Measurements from ENCODE around the gene NPM3. TPM values are rescaled to one million over a fixed set of nuclear protein-coding genes. Genes with fewer than 3 reads are reported as not detected.

The NPM3 gene
- polyA plus RNA-seq, 1 experiment: 35.6 TPM

DNA sequence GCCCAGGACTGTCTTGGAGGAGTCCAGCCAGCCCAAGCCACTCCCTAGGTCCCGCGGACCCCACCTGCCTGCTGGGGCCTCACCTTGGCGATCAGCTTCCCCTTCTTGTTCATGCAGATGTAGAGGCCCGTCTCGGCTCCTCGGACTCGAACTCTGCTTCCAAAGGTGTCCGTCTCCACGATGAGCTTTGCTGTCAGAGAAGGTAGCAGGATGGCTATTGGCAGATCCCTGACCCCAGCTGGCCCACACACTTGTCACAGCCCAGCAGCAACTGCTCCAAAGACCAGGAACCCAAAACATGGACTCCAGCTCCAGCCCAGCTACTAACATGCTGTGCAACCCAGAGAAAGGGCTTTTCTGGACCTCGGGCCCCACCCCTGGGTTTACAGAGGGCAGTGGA is 11.9 kb downstream of the NPM3 start:
- TF ChIP-seq, protein P1, sequence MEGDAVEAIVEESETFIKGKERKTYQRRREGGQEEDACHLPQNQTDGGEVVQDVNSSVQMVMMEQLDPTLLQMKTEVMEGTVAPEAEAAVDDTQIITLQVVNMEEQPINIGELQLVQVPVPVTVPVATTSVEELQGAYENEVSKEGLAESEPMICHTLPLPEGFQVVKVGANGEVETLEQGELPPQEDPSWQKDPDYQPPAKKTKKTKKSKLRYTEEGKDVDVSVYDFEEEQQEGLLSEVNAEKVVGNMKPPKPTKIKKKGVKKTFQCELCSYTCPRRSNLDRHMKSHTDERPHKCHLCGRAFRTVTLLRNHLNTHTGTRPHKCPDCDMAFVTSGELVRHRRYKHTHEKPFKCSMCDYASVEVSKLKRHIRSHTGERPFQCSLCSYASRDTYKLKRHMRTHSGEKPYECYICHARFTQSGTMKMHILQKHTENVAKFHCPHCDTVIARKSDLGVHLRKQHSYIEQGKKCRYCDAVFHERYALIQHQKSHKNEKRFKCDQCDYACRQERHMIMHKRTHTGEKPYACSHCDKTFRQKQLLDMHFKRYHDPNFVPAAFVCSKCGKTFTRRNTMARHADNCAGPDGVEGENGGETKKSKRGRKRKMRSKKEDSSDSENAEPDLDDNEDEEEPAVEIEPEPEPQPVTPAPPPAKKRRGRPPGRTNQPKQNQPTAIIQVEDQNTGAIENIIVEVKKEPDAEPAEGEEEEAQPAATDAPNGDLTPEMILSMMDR (IDR thresholded peaks at IDR 0.05; ENCODE audit: insufficient read depth, low read depth, low read length): no peak
- peaks cover 52% of the 10 kb centered on the region for H3K27me3 ChIP-seq (ENCODE audit: control insufficient read depth, insufficient read depth, low read length)
- no peak for DNase-seq (ENCODE audit: low read depth)
- no peaks in the 10 kb centered on the region for H3K36me3 ChIP-seq (ENCODE audit: control insufficient read depth, insufficient read depth, low read length)
- CTCF ChIA-PET: interaction anchor here (0.8 to 3.2 kb wide), 2 partner anchors 10 kb away, joined by 5 to 20 read pairs; no protein-coding TSS in a partner anchor
- POLR2A ChIA-PET: no interaction called here
- H3K4me3 ChIP-seq (ENCODE audit: low read depth, low read length): no peak overlapping the region

DNA sequence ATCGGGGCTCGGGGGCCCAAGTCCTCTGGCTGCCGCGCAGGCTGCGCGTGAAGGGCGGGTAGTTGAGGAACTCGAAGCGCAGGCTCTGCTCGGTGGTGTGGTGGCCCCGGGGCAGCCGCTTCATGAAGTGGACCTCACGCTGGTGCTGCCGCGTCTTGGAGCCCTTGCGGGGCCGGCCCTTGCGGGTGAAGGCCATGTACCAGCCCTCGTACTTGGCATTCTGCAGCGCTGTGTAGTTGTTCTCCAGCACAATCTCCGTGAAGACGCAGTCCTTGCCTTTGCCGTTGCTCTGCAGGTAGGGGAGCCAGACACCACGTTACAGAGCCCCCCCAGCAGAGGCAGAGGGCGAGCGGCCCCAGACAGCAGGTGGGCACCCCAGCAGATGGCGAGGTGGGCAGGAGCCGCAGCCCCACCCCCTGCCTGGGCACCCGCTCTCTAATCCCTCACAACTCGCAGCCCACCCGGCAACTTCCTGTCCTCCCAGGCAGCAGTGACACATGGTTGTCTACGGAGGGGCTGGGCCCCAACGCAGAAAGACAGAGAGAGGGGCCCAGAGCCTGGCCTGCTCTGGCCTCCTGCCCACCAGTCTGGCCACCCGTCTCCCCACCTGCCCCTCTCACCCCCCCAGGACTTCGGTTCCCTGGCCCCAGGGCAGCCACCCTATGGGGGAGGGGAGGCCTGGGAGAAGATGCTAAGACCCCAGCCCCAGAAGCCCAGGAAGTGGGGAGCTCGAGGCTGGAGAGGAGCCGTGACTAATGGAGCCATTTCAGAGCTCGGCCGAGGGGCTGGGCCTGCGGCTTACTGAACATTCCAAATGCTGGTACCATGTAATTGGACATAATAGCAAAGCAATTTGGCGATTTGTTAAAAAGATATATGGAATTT is 12.7 kb downstream of the NPM3 start:
- Histone ChIP-seq H3K4me3 (ENCODE audit: low read depth, low read length) (no peak overlapping the region), H3K27me3 (ENCODE audit: control insufficient read depth, insufficient read depth, low read length) (peaks cover 55% of the 10 kb centered on the region), H3K36me3 (ENCODE audit: control insufficient read depth, insufficient read depth, low read length) (no peaks in the 10 kb centered on the region)
- POLR2A ChIA-PET: no interaction called here
- TF ChIP-seq, protein P1 (IDR thresholded peaks at IDR 0.05; ENCODE audit: insufficient read depth, low read depth, low read length): no peak
- no peak for DNase-seq (ENCODE audit: low read depth)
- CTCF ChIA-PET: interaction anchor here (0.8 to 3.6 kb wide), 3 partner anchors 9 to 11 kb away, joined by 5 to 20 read pairs (median 11); no protein-coding TSS in a partner anchor

DNA sequence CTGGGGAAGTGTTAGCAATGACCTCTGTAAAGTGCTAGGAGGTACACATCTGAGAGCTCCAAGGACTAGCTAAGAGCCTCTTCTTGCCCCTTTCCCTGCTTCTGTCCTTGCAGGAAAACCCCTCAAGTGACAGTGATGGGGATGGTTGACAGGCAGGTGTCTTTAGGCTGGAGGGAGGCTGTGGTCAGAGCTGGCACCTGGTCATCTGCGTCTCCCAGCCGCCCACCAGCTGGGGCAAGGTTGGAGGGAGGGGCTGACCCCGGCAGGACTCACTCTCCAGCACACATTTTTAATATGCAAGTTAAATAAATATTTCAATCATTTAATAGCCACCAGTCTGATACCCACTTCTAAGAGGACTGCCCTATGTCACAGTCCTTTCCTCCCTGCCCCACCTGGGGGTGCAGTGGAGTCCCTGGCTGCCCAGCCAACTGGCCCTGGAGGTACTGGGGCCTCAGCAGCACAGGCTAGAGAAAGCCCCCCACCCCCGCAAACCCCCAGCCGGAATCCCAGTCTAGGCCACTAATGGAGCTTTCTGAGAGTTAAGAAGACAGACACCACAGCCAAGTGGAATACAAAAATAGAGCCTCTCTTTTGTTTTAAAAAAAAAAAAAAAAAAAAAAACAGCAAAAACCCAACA is 13.6 kb downstream of the NPM3 start:
- H3K4me3 ChIP-seq (ENCODE audit: low read depth, low read length): no peak overlapping the region
- DNase-seq (ENCODE audit: low read depth): no peak
- no peaks in the 10 kb centered on the region for H3K36me3 ChIP-seq (ENCODE audit: control insufficient read depth, insufficient read depth, low read length)
- ChIA-PET CTCF (interaction anchor here (0.9 to 3.6 kb wide), 2 partner anchors 11 to 167 kb away, joined by 3 to 11 read pairs; no protein-coding TSS in a partner anchor), POLR2A (no interaction called here)
- TF ChIP-seq, protein P1 (IDR thresholded peaks at IDR 0.05; ENCODE audit: insufficient read depth, low read depth, low read length): no peak
- peaks cover 53% of the 10 kb centered on the region for H3K27me3 ChIP-seq (ENCODE audit: control insufficient read depth, insufficient read depth, low read length)

- H3K4me3 ChIP-seq (ENCODE audit: low read depth, low read length): no peak overlapping the region
- TF ChIP-seq, protein P1 (IDR thresholded peaks at IDR 0.05; ENCODE audit: insufficient read depth, low read depth, low read length): no peak
- ChIA-PET CTCF (interaction anchor here (0.9 to 3.6 kb wide), 4 partner anchors 12 to 555 kb away, joined by 3 to 11 read pairs (median 4); no protein-coding TSS in a partner anchor), POLR2A (interaction anchor here (0.6 kb wide), 1 partner anchor 190 kb away, joined by 3 read pairs; no protein-coding TSS in a partner anchor)
- DNase-seq (ENCODE audit: low read depth): no peak
- peaks cover 49% of the 10 kb centered on the region for H3K27me3 ChIP-seq (ENCODE audit: control insufficient read depth, insufficient read depth, low read length)
- no peaks in the 10 kb centered on the region for H3K36me3 ChIP-seq (ENCODE audit: control insufficient read depth, insufficient read depth, low read length)
Measured at GRCh38 chr10:101768791-101769170, 14.5 kb downstream of the NPM3 start.
